GM21786 (cell line): ENCODE measurements around the gene PGAP2.

Experiments
- ATAC-seq: cut with Tn5 transposase; IDR thresholded peaks from one replicate; pipeline ENCODE4 v1.9.1; 2021; ENCODE audit not compliant: unreplicated experiment

Gene PGAP2

GRCh38 chr11:3831378-3832239 lies 23.2 kb downstream of the PGAP2 start:
- ATAC-seq, result no peak

GRCh38 chr11:3832816-3833215 lies 24.5 kb downstream of the PGAP2 start:
- ATAC-seq, result no peak

- no peak for ATAC-seq
Observed at GRCh38 chr11:3833449-3833848, 25.1 kb downstream of the PGAP2 start.

GRCh38 chr11:3834349-3834663 lies 25.9 kb downstream of the PGAP2 start:
- ATAC-seq, result no peak

GRCh38 chr11:3834664-3835461 lies 26.5 kb downstream of the PGAP2 start:
- ATAC-seq, result no peak

- ATAC-seq, result no peak
Observed at GRCh38 chr11:3835751-3836150, 27.4 kb downstream of the PGAP2 start.

- ATAC-seq, result no peak
Observed at GRCh38 chr11:3836903-3837302, 28.5 kb downstream of the PGAP2 start.

GRCh38 chr11:3837793-3838192 lies 29.4 kb downstream of the PGAP2 start:
- ATAC-seq, result no peak

GRCh38 chr11:3838504-3838903 lies 30.1 kb downstream of the PGAP2 start:
- ATAC-seq, result no peak

GRCh38 chr11:3840004-3840869 lies 31.9 kb downstream of the PGAP2 start:
- ATAC-seq, result no peak

- ATAC-seq, result peak; percentile 24
Observed at GRCh38 chr11:3840870-3841425, 32.6 kb downstream of the PGAP2 start, which contains the start of gene RHOG. RHOG (minus strand) TSS chr11:3840959; CDS start chr11:3828138, 12,821 bp downstream.

GRCh38 chr11:3841426-3842350 lies 33.3 kb downstream of the PGAP2 start:
- ATAC-seq, result peak; percentile 51

GRCh38 chr11:3843326-3843725 lies 35.0 kb downstream of the PGAP2 start:
- ATAC-seq, result no peak

- no peak for ATAC-seq
Observed at GRCh38 chr11:3845246-3845645, 36.9 kb downstream of the PGAP2 start.

- no peak for ATAC-seq
Observed at GRCh38 chr11:3845670-3846069, 37.3 kb downstream of the PGAP2 start.

GRCh38 chr11:3849297-3849874 lies 41.0 kb downstream of the PGAP2 start:
- ATAC-seq, result peak; percentile 58

GRCh38 chr11:3853545-3853842 lies 45.1 kb downstream of the PGAP2 start:
- ATAC-seq, result no peak

GRCh38 chr11:3853899-3854659 lies 45.7 kb downstream of the PGAP2 start:
- peak; percentile 42 for ATAC-seq

GRCh38 chr11:3854660-3854976 lies 46.3 kb downstream of the PGAP2 start:
- ATAC-seq, result no peak
